ENCODE measurements around the gene NMNAT3.
A peak's percentile ranks its signal among the peaks of the same experiment; 100 is the strongest.

NMNAT3 gene

DNA sequence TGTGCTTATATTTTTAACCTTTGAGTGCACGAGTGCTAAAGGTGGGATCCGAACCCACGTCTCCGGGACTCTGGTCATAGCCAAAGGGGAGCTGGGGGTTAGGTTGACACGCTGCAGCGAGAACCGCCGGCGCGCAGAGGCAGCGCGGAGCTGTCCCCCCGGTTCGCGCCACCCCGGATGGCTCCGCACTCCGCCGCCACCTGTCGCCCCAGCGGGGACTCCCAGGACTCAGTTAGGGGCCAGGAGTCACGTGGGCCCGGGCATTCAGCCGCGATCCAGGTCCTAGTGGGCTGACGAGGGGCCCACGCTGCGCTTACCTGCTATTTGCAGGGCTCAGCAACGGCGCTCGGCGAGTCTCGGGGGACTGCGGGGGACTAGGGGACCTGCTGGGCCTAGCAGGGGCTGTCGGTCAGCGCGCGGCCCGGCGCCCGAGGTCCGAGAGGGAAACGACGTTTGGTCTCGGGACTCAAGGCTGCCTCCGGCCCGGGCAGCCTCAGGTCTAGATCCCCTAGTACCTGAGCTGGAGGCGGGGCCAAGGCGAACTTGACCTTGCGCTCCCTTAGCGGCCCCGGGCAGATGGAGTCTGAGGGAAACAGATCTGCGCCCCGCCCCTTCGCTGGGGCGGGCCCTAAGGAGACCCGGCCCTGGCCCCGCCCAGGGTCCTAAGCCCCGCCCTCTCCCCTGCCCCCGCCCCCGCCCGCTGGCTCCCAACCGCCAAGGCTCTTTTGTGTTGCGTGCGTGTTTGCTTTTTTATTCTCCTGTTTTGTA is at the start of gene NMNAT3:
Gene NMNAT3, minus strand, starts transcription at position 585 of the 768 bp plus-strand sequence. CDS start 50,248 bp downstream, outside the sequence.
- peak; percentile 10 to 11 for DNase-seq (ENCODE audit: low read depth in 2 of 2)

DNA sequence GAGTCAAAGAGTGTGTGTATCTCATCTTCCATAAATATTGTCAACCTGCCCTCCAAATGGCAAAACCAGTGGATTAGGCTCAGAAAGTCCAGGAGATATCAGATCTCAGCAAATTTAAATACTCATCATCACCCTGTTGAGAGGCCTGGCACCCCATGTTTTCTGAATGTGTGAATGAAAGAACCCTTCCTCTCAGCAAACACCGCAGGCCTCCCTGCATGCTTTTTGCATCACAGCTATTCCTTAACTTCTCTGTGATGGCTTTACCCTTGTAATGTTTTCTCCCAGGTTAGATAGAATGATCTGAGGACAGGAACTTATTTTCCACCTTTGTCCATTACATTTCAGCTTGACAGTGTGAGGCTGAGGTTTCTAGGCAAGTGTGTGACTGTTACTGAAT is 43.6 kb upstream of the NMNAT3 start:
- DNase-seq (ENCODE audit: low read depth in 2 of 2) = no peak

DNA sequence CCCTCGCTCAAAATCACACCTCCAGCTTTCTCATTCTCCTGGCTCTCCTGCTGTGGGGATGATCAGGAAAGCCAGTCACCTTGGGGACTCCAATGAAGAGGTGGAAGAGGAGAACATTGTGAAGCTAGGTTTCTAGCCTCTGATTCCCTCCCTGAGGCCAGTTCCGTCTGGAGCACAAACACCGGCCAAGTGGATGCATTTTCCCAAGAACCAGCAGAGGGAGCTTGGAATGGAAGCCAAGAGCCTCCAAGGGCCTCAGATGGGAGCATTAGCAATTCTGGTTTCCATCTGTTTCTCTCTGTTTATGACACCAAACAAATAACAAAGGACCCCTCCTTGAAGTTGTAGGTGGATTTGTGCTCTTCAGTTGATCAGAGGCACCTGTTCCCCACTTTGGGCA is 40.6 kb upstream of the NMNAT3 start:
- peak in 1 of 2 experiments; percentile 0 for DNase-seq (ENCODE audit: low read depth in 2 of 2)

DNA sequence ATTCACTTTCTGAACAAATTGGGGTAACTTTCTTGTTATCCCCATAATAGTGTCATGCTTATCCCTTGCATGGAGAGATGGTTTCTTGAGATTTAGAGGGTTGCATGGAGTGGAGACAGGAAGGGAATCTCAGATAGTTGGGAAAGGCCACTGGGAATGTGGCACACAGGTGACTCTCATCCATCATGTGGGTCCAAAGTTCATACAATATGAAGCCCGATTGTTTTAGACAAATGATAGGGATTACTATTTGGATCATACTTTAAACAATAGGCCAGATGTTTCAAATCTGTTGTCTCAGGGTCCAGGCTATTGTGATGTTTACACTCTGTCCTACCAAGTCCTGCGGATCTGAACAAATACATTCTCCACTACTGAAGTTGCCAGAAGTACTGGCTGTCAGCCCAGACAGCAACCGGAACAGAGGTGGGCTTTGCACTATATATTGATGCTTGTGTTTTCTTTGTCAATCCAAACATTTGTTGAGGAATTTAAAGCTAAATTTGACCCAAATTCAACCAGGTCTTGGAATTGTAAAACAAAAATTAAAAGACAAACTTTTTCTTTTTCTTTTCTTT is 39.2 kb upstream of the NMNAT3 start:
- no peak for DNase-seq (ENCODE audit: low read depth in 2 of 2)

DNA sequence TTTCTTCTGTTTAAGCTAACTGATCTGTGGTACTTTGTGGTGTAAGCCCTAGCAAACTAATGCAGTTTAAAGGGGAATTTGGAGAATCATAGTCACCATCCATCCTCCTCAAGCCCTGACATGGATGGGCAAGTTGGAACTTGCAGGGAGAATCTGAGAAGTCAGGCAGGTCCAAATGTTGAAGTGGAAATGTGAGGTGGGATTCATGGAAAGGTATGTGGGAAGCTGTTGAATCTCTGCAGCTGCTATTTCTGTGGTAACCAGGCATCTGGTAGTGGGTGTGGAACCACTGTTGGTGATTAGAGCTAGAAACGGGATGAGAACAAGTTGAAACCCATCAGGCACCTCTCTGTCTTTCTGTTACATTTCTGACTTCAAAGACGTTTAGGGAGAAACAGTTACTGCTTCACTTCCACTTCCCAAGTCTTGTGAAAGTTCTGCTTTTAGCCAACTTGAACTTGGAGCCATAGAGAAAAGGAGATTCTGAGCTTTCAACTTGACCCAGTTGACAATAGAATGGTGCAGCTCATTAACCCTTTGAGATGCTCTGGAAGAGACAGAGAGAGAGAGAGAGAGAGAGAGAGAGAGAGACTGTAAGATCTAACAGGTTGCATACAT is 38.1 kb upstream of the NMNAT3 start:
- DNase-seq (ENCODE audit: low read depth in 2 of 2) = no peak

DNA sequence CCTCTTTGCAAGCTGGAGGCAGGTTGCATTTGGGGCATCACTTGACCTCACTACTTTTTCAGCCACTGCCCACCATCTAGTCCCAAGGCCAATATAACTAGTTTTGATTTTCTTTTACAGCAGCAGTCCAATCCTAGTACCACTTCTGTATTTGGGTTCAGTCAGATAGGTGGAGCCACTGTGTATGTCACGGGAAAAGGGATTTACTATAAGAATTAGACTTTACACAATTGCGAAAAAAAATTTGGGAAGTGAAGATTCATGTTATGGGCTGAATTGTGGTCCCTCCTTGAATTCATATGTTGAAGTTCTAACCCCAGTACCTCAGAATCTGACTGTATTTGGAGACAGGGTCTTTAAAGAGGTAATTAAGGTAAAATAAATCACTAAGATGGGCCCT is 37.4 kb upstream of the NMNAT3 start:
- no peak for DNase-seq (ENCODE audit: low read depth in 2 of 2)

DNA sequence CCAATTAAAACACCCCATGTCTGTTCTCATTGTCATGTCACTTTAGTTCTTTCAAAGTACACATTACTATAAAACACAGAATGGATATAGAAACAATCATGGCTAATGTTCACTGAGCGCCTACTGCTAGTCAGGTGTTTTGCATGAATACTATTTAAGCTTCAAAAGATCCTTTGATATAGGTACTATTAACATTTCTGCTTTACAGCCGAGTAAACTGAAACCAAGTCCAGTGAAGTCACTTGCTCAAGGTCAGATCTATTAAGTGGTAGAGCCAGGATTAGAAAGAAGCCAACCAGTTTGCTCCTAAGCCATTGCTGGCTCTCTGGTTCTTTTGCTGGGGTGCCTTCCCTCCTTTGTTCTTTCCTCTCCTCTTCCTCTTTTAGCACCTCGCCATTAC is 32.4 kb upstream of the NMNAT3 start:
- no peak for DNase-seq (ENCODE audit: low read depth in 2 of 2)

DNA sequence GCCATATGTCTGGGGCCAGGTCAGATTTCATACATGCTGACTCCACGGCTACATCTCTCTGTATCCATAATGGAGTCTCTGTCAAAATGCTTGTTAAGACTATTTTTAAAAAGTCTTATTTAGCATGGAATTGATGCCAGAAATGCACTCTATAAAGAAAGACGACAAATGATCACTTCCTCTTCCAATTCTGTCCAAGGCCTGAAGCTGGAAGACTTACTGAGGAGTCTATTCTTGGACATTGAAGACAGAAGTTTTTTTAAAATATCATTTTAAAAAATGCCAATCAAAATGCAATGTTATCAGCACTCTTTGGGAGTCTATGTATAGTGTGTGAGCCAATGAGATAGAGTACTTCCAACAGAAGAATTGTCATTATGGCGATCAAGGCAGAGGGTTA is 27.9 kb upstream of the NMNAT3 start:
- no peak for DNase-seq (ENCODE audit: low read depth in 2 of 2)

DNA sequence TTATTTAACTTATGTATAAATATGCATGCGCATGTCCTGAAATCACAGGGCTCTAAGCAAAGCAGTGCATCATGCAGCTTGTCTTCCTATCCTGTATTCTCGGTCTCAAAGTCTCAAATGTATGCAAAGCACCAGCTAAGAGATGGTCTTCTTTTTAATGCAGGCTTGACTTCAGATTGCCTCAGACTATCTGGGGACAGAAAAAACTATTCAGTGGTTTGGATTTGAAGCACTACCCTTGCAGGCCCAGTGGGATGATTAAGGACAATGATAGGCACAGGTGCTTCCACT is 18.5 kb upstream of the NMNAT3 start:
- DNase-seq (ENCODE audit: low read depth in 2 of 2) = no peak

DNA sequence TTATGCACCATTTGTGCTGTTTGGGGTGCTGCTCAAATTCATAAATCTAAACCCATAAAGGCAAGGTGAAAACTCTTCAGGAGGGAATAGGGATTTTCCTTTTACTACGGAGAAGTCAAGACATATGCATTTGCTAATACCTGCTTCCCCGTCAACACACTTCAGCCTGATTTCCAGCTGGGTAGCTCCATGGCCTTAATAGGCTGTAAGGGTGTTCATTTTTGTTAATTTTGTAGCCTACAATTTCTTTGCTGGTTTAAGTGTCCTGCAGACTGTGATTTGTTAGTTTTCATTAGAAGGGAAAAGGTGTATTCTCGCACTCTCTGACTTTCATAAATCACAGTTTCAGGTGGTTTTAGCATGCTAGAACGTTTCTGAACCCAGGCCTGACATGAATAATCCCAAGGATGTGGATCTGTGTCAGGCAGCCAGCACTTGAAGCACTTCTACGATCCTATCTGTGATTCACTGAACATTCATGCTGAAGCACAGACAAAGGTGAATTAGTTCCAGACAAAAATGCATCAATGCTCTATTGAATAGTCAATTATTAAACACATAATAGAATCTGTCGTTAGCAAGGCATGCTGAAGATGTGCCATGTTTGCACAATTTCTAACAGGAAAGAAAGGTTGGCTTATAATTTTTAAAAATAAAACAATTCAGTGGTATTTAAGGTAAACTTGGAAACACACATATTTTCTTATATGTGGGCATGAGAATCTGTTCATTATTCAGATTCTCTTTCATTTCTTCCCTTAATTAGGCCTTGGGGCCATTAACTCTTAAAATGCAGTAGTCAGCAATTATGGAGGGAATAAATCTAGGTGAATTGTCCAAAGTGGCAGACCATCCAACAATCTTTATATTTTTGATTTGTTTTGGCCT is 17.9 kb upstream of the NMNAT3 start:
- DNase-seq (ENCODE audit: low read depth in 2 of 2) = no peak

DNA sequence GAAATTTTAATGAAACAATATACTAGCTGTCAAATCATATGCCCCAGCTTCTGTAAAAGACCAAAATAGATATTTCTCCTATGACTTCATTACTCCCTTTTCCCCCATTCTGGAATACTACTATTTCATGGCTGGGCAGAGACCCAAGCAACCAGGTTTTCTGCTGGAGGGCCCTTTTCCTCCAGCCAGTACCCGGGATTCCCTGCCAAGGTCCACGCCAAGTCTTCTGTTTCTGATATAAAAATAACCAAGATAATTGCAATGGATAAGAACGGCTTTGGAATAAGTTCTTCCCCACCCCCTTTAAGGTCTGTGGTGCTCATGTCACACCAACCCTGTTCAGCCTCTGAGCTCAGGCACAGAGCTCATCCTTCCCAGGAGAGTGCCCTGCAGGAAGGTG is 17.2 kb upstream of the NMNAT3 start:
- DNase-seq (ENCODE audit: low read depth in 2 of 2) = no peak

DNA sequence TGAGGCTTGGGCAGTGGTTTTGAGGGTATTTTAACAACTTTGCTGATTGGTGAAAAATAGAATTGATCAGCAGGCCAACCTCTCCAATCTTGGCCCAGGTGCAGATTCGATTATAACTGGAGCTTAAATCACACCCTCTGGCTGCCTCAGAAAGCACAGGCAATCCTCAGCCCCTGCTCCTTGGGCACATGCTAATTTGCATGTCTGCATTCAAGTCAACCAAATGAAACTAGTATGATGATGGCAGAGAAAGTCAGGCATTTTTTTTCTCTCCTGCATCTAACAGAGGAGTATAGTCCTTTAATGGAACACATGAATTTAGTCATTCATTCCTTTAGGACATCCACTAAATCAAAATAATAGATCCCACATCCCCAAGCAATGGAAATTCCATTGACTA is 16.8 kb upstream of the NMNAT3 start:
- no peak for DNase-seq (ENCODE audit: low read depth in 2 of 2)

DNA sequence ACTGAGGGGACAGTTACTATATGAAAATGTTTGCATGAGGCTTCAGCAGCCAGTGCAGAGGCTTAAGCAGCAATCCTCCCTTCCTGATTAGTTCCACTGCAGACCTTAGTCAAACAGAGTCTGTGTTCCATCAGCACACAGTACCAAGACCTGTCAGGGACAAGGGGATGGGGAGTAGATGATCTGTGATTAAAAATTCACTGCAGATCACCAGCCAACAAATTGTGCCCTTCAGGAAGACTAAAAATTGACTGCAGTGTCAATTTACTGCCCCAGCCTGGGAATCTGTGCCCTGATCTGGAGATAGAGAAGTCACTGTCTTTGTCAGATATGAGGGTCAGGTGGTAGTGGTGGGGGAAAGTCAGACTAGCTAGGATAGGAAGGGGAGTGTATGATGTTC is 13.8 kb upstream of the NMNAT3 start:
- no peak for DNase-seq (ENCODE audit: low read depth in 2 of 2)

DNA sequence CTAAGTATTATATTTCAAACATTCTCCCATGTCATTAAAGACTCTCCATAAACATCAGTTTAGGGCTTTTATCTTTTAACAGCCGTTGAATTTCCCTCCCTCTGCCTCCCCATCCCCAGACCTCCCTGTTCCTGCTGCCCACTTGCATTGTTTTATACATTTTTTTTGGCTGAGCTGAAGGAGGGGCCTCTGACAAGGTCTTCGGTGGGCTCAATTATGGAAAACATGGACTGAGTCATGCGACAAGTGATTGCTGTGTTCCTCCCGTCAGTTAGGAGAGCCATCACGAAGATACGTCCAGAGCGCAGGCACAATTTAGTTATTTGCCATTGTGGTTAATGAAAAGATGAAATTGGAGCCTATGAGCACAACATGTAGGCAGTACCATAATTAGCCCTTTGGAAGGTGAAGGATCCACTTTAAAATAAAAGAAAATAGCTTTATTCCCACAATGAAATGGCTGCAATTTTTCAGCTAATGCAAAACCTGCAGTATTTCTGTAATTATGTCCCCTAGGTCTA is 12.0 kb upstream of the NMNAT3 start:
- DNase-seq (ENCODE audit: low read depth in 2 of 2) = no peak

DNA sequence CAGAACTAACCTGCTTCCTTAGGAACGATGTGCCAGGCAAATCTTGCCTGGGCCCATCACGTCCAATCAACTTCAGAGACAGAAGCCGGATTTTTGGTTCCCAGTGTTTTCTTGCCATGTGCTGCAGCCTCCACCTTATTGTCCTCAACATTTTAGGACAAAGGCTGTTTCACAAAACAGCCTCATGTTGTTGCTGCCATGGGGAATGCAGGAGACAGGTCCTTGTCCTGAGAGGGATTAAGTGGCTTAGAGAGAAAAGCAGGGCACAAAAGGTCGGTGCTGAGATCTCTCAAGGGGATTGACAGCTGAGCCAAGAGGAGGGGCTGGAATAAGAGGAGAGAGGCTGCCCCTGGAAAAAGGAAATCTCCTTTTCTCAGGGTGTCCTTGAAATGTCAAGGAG is 11.3 kb upstream of the NMNAT3 start:
- DNase-seq (ENCODE audit: low read depth in 2 of 2) = no peak

DNA sequence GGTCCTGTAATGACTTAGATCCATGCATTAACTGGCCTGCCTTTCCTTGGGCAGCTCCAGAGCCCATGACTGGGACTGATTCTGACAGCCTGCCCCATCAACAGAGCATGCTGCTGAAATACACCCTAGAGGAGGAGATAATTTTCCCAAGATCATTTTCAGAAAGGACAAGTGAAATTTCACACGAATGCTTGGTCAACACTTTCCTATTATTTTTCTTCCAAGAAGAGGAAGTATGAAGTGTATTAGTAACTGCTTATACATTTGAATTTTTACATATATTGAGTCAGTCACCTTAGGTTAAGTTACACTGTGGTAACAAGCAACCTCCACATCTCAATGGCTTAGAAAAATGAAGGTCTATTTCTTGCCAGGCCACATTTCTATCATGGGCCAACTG is 9.7 kb upstream of the NMNAT3 start:
- no peak for DNase-seq (ENCODE audit: low read depth in 2 of 2)

DNA sequence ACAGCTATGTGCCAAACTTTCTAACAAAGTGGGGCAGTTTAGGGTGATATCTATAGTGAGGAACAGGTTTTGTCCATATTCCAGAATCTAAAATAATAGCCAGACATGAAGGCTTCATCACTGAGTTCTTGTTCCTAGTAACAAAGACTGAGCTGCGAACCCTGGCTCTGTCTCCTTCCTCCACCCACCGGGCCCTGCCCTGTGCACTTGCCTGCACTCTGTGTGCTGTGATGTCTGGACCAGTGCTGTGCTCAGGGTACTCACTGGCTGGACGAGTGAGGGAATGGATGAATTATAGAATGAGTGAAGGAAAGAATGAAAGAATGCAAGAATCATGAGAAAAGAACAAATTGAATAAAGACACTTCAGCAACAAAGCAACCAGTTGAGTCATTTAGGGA is 8.9 kb upstream of the NMNAT3 start:
- DNase-seq (ENCODE audit: low read depth in 2 of 2) = no peak

DNA sequence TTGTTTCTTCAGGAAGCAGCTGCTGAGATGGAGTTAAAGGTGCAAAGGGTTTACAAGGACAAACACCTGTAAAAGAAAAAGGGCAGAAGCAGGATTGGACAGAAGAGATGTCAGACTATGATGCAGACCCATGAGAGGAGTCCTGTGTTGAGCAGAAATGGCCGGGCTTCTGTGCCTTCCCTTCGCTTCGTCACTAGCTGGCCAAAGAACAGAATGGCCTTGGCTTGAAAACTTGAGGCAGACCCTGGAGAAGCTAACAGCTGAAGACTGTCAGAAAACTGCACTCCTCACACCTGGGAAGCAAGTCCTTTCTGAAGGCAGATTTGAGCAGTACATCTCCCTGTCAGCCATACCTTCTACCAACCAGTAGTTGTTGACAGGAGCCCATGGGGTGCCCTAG is 8.4 kb upstream of the NMNAT3 start:
- no peak for DNase-seq (ENCODE audit: low read depth in 2 of 2)

DNA sequence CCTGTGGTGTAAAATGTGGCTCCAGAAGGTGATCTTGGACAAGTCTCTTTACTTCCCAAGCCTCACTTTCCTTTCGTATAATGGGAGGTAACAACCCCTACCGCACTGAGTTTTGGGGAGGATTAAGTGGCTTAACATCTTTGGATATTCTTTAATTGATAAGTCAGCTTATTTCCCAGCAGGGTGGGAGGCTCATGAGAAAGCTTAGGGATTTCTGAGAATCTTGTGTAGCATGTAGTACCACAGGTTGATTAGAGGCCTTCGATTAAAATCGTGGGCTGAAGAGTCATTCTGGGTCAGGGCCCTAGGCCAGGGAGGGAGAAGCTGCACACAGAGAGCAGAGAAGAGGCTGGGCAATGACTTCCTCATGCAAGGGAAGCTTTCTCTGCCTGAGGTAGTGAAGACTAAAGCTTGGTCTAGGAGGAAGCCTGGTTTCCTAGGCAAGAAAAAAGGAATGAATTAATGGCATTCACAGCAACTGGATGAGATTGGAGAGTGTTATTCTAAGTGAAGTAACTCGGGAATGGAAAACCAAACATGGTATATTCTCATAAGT is 1.5 kb upstream of the NMNAT3 start:
- no peak for DNase-seq (ENCODE audit: low read depth in 2 of 2)

DNA sequence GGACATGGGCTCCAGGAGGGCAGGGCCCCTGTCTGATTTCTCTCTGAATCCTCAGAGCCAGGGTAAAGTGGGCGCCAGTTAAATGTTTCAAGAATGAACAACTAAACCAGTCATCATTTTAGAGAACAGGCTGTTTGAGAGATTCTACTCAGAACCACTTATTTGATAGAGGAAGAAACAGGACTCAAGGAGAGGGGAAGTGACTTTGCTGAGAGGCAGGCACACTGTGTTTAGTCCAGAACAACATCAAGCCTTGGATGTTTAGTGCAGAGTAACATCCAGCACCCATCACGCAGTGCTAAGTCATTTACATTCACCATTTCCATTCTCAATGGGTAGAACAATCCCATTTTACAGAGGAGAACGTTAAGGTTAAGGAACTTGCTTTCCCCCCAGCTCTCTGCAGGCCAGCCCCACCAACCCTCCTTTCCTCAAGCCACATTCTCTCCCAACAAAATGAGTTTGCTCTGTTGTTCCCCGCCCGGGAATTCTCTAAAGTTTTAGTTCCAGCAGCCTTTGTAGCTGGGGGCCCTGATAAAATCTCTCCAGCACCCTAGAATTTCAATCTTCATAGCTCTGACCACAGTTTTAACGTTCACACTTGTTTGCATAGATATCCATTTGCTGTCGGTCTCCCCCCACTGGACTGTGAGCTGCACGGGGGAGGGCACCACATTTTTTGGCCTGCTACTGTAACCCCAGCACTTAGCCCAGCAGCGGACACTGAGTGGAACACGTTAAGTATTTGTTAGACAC is 962 bp downstream of the NMNAT3 start:
- DNase-seq (ENCODE audit: low read depth in 2 of 2) = no peak

DNA sequence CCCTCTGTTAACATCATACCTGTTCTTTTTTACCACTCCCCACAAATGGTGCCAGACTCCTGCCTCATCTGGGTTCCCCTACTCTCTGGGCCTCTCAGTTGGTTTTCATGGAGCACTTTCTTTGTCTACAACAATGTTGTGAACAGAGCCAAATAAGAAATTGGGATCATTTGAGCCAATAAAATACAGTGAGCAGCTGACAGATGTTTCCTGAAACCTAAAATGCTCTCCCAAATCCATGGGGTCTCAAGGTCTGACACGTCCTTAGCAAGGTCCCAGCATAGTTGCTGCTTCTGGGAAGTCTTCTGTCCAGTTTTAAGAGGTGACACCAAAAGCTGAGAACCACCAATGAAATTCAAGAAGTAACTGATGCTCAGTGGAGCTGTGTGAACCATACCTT is 1.7 kb downstream of the NMNAT3 start:
- no peak for DNase-seq (ENCODE audit: low read depth in 2 of 2)
